Erythroblast (primary cell): ENCODE results near the gene FLT3LG.

Source experiments
- DNase-seq, 2 experiments: peaks; one replicate each; lab custom pipeline; 2025; lab: John Stamatoyannopoulos, UW
- GATA1 ChIP-seq: IDR thresholded peaks from 2 replicates; pipeline ENCODE4 v1.6.1; 2011; ENCODE audit warnings: low read depth, mild to moderate bottlenecking, control low read depth, low read length, moderate library complexity
- POLR2A ChIP-seq: IDR thresholded peaks from 2 replicates; pipeline ENCODE4 v1.6.1; 2011; ENCODE audit warnings: mild to moderate bottlenecking, low read length

Gene FLT3LG

DNA sequence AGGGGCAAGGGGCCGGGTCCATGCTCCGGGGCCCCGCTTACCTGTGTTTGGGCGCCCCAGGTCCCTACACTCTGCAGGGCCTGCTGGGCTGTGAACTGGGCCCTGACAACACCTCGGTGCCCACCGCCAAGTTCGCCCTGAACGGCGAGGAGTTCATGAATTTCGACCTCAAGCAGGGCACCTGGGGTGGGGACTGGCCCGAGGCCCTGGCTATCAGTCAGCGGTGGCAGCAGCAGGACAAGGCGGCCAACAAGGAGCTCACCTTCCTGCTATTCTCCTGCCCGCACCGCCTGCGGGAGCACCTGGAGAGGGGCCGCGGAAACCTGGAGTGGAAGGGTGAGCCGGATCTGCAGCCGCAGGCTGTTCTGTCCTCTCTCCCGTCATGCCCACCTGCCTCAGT lies 40.1 kb downstream of the FLT3LG start:
- TF ChIP-seq POLR2A (no peak), GATA1 (no peak)

DNA sequence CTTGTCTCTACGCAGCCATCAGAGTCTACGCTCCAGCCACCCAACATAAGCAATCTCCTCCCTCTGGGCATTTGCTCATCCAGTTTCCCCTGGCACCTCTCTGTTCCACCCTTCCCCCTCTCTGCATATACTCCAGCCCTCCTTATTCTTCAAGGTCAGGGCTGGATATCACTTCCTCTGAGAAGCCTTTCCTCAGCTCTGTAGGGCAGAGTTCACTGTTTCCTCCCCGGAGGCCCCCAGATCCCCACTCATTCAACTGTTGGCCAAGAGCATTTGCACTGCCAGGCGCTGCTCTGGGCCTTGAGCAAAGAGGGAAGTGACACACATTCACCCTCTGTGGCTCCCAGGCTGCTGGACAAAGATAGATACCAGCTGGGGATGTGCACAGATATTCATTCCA lies 41.8 kb downstream of the FLT3LG start:
- no peak for DNase-seq
- no peak for TF ChIP-seq POLR2A
- no peak for TF ChIP-seq GATA1

More for the DNA sequence above, 40.1 kb downstream of the FLT3LG start:
- DNase-seq: no peak

DNA sequence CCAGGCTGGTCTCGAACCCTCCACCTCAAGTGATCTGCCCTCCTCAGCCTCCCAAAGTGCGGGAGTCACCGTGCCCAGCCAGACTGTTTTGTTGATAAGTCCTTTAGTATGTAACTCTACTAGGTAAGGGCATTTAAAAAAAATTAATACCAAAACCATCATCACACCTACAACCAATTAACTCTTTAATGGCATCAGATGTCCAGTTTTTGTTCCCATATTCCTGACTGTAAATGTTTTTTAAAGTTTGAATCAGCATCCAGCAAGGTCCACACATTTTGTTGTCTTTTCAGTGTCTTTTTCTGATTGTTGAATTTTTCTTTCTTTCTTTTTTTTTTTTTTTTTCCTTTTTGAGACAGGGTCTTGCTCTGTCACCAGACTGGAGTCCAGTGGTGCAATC lies 44.0 kb downstream of the FLT3LG start:
- TF ChIP-seq POLR2A: no peak
- TF ChIP-seq GATA1: no peak
- DNase-seq: no peak

DNA sequence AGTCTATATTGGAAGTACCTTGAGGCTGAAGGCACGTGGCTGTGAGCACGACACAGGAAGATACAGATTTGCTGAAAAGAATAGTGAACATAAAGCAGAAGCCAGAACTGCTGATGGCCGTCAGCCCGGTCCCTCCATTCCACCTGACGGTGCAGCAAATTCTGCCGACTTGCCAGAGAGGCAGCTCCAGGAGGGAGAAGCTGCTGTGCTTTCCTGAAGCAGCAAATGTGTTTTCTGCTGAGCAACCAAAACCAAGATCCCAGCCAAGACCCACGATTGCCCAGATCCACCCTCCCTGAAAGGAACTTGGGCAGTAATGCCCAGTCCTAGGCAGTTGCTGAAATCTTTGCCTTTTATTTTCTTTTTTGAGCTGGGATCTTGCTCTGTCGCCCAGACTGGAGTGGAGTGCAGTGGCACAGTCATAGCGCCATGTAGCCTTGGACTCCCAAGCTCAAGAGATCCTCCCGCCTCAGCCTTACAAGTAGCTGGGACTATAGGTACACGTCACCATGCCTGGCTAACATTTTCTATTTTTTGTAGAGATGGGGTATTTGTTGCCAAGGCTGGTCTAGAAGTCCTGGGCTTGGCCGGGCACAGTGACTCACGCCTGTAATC lies 46.8 kb downstream of the FLT3LG start:
- DNase-seq: no peak
- TF ChIP-seq GATA1: no peak
- no peak for TF ChIP-seq POLR2A

DNA sequence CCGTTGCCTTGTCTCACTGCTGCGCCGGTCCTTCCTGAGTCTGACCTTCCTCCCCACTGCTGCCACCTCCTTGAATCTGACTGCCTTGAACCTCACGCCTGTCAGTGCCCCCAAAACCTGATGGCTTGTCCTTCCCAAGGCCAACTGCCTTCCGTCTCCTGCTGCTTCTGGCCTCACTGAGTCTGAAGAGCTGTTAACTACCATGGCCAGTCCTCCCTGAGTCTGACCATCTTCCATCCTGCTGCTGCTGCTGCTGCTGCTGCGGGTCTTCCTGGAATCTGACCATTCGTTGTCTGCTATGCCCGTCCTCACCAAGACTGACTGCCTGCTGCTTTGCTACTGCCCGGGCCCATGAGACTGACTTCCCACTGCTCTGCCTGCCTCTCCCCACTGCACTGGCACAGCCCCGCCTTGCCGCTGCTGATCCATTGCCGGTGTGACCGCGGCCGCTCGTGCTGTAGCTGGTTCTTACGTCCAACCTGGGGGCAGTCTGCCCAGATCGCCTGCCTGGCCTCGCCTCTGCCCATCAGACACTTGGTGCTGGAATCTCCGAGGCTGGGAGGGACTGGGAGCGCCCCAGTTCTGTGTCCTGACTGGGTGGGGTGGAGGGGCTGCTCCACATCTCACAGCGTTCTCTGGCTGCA lies 50.9 kb downstream of the FLT3LG start:
- TF ChIP-seq GATA1 (no peak), POLR2A (no peak)
- DNase-seq: no peak

DNA sequence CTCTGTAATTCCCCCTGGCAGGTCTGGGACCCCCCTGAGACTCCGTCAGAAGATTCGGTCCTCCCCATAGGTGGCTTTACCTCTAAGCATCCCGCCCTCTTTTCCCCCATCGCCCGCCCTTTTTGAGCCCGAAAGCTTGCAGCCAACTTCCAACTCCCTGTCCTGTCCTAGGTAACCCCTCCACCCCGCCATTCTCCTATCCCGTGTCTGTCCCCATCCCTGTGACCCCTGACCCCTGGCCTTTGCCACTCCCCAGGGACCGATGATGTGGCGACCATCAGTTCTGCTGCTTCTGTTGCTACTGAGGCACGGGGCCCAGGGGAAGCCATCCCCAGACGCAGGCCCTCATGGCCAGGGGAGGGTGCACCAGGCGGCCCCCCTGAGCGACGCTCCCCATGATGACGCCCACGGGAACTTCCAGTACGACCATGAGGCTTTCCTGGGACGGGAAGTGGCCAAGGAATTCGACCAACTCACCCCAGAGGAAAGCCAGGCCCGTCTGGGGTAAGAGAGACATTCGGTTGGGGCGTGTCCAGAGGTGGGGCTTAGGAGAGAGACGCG lies 54.3 kb downstream of the FLT3LG start:
- TF ChIP-seq POLR2A: no peak
- no peak for TF ChIP-seq GATA1
- no peak for DNase-seq

DNA sequence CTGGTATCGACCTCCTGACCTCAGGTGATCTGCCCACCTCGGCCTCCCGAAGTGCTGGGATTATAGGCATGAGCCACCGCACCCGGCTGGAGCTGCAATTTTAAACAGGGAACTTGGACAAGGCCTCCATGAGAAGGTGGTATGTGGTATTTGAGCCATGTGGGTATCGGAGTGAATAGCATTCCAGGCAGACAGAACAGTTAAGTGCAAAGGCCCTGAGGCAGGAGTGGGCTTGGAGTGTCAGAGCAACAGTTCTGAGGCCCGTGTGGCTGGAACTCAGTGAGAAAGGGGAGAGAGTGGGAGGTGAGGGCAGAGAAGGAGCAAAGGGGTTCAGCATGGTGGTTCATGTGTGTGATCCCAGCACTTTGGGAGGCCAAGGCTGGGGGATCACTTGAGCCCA lies 56.7 kb downstream of the FLT3LG start:
- TF ChIP-seq POLR2A (no peak), GATA1 (no peak)
- DNase-seq: no peak

DNA sequence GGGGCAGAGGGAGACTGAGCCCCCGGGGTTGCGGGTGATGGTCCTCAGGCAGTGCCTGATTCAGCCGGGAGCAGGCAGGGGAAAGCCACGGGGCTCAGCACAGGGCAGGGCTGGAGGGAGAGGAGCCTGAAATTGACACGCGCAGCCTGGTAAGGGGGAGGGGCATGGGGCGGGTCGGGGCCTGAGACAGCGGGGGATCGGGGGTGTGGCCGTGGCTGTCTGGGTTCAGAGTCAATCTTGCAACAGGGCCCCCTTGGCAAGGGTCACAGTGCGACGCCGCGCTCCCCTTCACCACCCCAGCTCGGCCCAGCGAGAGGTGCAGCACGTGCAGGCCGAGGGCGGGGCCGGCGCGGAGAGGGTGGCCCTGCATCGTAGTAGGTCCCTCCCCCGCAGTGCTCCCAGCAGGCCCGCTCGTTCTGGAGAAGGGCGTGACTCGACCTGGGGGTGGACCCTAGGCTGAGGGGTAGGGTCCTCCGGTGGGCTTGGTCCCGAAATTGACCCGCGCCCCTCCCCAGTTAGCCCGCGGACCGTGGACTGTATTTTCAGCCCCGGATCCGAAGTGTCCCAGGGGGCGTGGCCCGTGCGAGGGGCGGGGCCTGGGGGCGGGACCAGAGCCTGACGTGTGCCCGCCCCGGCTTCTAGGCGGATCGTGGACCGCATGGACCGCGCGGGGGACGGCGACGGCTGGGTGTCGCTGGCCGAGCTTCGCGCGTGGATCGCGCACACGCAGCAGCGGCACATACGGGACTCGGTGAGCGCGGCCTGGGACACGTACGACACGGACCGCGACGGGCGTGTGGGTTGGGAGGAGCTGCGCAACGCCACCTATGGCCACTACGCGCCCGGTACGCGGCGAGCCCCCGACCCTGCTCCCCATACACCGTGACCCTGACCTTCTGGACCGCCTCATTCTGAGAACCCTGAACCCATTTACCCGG lies 59.8 kb downstream of the FLT3LG start:
- TF ChIP-seq GATA1 (no peak), POLR2A (no peak)
- DNase-seq: peak; percentile 84 to 90

DNA sequence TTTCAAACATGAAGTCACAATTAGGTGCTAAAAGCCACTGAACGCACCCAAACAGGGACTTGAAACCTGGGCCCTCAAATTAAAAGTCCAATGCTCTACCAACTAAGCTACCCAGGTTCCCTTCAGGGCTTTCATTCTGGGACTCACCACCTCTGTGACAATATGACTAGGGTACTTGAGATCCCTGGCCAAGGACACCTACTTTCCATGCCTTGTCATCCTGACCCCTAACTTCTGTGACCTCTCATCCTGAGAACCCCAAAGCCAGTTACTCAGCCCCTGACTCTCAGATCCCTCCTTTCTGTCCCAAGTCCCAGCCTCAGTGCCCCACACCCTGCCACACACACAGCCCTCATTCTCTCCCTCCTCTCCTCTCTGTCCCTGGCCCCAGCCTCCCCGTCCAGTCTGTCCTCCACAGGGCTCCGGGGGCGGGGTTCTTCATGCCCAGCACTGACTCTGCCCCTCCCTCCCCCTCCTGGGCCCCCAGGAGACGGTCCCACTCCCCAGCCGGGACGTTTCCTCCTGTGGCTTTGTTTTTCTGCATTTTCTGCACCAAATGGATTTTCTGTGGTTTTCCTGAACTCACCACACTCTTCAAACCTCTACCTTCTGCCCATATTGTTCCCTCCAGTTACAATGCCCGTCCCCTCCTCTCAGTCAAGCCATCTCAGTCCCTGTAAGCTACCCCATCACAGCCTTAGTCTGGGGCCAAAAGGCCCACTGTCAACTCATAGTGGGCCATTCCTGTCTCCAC lies 60.8 kb downstream of the FLT3LG start:
- TF ChIP-seq GATA1: no peak
- TF ChIP-seq POLR2A: no peak
- DNase-seq: no peak
